ENCODE data around the gene FAIM2.
A peak's percentile ranks its signal among the peaks of the same experiment; 100 is the strongest.
"Not testable (repeated sequence)": the region's sequence is repeated elsewhere in the genome, so short reads cannot be mapped to it uniquely, and the experiment has no call there.

FAIM2 gene

DNA sequence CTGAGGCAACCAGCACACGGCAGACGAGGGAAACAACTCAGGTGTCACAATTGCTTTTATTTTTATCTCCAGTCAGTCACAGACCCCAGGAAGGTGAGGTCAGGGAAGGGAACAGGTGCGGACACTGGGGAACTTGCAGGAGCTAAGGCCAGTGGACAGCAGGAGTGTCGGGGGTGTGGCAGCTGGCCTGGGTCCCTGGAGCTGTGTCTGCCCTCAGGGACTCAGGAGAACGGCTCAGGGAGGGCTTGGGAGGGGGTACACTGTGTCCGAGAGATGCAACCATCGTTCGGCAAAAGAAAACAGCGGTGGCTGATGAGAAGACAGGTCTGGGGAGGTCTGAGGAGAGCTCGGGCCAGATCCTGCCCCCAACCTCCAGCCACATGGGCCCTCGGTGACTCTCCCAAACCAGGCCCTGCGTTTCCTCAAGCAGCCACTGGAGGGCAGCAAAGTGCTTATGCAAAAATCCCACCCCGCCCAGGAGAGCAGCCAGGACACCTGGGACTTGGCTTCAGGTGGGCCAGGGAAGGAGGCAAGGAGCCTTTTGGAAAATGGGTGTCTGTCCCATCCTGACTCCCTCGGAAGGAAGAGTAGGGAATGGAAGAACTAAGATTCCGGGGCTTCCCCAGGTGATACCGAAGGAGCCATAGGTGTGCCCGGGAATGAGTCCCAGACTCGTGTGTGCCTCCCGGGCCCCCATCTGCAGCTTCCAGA lies 36.7 kb downstream of the FAIM2 start:
- DNase-seq (ENCODE audit: low read depth in 1 of 2, low spot score in 1 of 2), result peak; percentile 40 to 57

DNA sequence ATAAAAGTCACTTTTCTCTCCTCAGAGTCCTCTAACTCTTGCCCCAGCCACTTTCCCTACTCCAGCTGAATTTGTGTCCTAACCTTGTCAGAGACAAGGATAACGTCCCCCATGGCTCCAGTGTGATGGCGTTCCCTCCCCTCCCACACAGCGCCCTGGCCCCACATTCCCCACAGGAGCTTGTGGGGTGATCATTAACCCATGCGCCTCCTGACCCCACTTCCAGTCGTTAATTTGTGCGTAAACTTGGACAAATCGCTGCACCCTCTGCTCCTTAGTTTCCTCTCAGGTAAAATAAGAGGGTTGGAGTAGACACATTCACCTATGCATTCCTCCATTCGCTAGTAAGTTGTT lies 37.9 kb downstream of the FAIM2 start:
- no peak for DNase-seq (ENCODE audit: low read depth in 1 of 2, low spot score in 1 of 2)

DNA sequence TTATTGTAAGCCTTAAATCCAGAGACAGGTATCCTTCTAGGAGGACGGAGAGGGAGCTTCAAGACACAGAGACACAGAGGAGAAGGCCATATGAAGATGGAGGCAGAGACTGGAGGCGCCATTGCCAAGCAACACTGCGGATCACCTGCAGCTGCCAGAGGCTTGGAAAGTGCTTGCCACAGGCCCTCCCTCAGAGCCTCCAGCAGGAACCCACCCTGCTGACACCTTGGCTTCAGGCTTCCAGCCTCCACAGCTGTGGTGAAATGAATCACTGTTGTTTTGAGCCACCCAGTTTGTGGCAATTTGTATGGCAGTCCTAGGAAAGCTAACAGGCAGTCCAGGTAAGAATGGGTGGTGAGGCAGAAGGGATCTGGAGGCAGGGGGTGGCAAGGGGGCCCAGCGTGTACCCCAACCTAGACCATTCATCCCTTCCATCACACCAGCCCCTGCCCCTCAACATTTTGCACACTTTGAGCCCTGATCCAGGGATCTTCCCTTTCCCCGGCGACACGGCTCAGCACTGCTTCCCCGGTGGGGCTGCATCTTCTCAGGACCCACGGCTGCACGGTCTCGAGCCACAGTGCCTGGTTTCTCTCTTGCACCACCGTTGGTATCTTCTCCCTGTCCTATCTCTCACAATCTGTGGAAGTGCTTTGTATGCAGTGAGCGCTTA lies 38.5 kb downstream of the FAIM2 start:
- DNase-seq (ENCODE audit: low read depth in 1 of 2, low spot score in 1 of 2), result no peak

DNA sequence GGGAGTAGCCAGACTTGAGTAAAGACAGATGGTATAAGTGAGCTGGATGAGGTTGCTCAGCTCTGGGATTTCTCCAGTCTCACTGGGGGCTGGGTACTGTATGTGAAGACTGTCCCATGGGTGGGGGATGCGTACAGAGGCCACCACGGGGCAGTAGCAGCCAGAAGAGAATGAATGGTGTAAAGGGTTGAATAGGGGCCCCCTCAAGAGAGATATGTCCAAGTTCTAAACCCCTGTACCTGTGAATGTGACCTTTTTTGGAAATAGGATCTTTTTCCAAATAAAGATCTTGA lies 39.0 kb downstream of the FAIM2 start:
- DNase-seq (ENCODE audit: low read depth in 1 of 2, low spot score in 1 of 2), result no peak

DNA sequence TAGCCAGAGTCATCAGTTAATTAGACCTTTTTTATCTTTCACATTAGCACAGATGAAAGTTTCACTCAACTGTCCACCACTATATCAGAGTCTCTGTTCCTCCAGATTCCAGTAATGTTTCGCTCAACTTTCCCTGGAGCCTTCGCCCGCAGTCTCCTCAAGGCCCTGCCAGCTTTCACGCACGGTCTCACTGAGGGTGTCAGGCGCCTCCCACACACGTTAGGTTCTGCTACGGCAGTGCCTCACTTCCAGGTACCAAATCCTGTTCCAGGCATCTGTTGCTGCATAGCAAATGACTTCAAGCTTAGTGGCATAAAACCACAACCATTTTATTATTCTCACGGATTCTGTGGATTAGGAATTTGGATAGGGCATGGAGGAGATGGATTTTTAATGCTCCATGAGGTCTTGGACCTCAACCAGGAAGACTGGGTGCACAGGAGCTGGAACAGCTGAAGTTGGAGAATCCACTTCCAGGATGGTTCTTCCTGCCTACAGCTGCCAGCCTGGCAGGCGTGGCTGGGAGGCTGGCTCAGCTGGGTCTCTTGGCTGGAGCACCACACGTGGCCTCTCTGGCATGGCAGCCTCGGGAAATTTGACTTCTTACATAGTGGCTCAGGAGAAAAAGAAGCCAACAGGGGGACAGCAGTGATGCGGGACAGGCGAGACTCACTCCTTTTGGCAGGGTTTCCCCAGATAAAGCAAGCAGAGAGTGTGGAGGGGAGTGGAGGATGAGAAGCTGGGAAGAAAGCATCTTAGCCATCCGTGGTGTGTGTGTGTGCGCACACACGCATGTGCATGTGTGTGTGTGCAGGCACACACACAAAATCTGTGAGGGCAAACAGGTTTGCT lies 39.5 kb downstream of the FAIM2 start:
- DNase-seq (ENCODE audit: low read depth in 1 of 2, low spot score in 1 of 2), result no peak

DNA sequence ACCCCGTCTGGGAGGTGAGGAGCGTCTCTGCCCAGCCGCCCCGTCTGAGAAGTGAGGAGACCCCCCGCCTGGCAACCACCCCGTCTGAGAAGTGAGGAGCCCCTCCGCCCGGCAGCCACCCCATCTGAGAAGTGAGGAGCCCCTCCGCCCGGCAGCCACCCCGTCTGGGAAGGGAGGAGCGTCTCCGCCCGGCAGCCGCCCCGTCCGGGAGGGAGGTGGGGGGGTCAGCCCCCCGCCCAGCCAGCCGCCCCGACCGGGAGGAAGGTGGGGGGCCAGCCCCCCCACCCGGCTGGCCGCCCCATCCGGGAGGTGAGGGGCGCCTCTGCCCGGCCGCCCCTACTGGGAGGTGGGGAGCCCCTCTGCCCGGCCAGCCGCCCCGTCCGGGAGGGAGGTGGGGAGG lies 42.8 kb downstream of the FAIM2 start:
- DNase-seq (ENCODE audit: low read depth in 1 of 2, low spot score in 1 of 2), result not testable (repeated sequence)

DNA sequence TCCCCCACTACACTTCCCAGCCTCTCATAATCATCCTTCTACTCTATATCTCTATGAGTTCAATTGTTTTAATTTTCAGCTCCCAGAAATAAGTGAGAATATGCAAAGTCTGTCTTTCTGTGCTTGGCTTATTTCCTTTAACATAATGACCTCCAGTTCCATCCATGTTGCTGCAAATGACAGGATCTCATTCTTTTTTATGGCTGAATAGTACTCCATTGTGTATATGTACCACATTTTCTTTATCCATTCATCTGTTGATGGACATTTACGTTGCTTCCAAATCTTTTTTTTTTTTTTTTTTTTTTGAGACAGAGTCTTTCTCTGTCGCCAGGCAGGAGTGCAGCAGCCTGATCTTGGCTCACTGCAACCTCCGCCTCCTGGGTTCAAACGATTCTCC lies 47.8 kb downstream of the FAIM2 start:
- DNase-seq (ENCODE audit: low read depth in 1 of 2, low spot score in 1 of 2), result not testable (repeated sequence)

GRCh38 chr12:49854976-49855375 lies 48.7 kb downstream of the FAIM2 start:
- no peak for DNase-seq (ENCODE audit: low read depth in 1 of 2, low spot score in 1 of 2)

- DNase-seq (ENCODE audit: low read depth in 1 of 2, low spot score in 1 of 2), result no peak
Measured at GRCh38 chr12:49853671-49854070, 50.0 kb downstream of the FAIM2 start.

DNA sequence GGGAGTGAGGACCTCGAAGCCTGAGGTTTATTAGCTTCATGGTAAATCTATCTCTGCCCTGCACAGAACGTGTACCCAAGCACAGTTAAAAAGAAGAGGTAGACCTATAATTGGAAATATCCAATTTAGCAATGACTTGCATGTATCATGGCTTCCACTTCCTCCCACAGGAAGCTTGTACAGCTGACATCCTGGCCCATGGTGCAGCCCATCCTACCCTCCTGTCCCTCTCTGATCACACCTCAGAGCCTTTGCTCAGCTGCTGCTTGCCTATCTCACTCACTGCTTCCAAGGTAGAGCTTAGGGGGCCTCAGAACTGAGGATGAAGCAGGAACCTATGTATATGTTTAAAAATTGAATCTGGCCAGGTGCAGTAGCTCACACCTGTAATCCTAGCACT lies 56.5 kb downstream of the FAIM2 start:
- DNase-seq (ENCODE audit: low read depth in 1 of 2, low spot score in 1 of 2), result no peak

- no peak for DNase-seq (ENCODE audit: low read depth in 1 of 2, low spot score in 1 of 2)
Measured at GRCh38 chr12:49846032-49846431, 57.7 kb downstream of the FAIM2 start.

- DNase-seq (ENCODE audit: low read depth in 1 of 2, low spot score in 1 of 2), result no peak
Measured at GRCh38 chr12:49843876-49844437, 59.7 kb downstream of the FAIM2 start.

GRCh38 chr12:49843411-49843810 lies 60.3 kb downstream of the FAIM2 start:
- no peak for DNase-seq (ENCODE audit: low read depth in 1 of 2, low spot score in 1 of 2)

GRCh38 chr12:49842519-49843352 lies 61.0 kb downstream of the FAIM2 start, which contains the start of gene BCDIN3D:
TSS of gene BCDIN3D (minus strand) at chr12:49843106. CDS start at chr12:49843087, 19 bp downstream.
- peak; percentile 82 to 93 for DNase-seq (ENCODE audit: low read depth in 1 of 2, low spot score in 1 of 2)

GRCh38 chr12:49838973-49839633 lies 64.6 kb downstream of the FAIM2 start:
- no peak for DNase-seq (ENCODE audit: low read depth in 1 of 2, low spot score in 1 of 2)

- no peak for DNase-seq (ENCODE audit: low read depth in 1 of 2, low spot score in 1 of 2)
Measured at GRCh38 chr12:49832836-49833421, 70.8 kb downstream of the FAIM2 start.

DNA sequence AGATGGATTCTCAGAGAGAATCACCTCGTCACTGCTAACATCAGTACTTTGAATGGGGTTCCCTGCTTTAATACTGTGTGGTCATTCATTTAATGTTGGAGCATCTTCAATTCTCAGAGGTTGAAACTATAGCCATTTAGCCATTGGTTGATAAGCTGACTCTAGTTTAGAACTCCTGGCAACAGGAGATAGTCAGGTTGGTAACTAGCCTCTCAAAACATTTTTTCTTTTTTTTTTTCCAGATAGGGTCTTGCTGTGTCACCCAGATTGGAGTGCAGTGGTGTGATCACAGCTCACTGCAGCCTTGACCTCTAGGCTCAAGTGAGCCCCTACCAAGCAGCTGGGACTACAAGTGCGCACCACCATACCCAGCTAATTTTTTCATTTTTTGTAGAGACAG lies 72.0 kb downstream of the FAIM2 start:
- no peak for DNase-seq (ENCODE audit: low read depth in 1 of 2, low spot score in 1 of 2)

- DNase-seq (ENCODE audit: low read depth in 1 of 2, low spot score in 1 of 2), result peak; percentile 88 to 92
Measured at GRCh38 chr12:49828133-49829091, 75.3 kb downstream of the FAIM2 start, which contains the start of gene NCKAP5L. TSS of gene NCKAP5L (minus strand) at chr12:49828413. CDS start at chr12:49804044, 24,369 bp downstream.

Data from stimulated activated CD4-positive, alpha-beta T cell treated with anti-CD3 and anti-CD28 coated beads, Interleukin-15, amount 100 ng/mL, for 1 hour (primary cell).